GM19193 (cell line): ENCODE results near the gene ALG14.

Experiments used
- POLR2A ChIP-seq: IDR thresholded peaks from 4 replicates; pipeline ENCODE4 v1.6.1; 2011; ENCODE audit not compliant: insufficient read depth, insufficient read length; ENCODE audit errors: extremely low read depth

Gene ALG14

DNA sequence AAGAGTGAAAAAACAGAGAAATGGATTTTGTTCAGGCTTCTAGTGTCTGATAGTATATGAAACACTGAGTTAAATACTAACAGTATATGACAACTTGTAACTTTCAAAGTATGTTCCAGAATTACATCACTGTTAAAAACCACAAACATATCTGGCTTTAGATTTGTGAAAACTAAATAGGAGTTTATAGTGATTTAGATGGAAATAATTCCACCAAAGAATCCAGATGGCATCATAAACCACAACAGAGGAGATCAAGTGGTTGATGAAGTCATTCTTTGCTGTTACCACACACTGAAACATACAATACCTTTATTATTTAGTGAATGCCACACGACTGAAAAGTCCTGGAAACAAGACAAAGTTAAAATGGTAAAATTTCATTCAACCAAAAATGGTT is 37.2 kb downstream of the ALG14 start:
- no peak for TF ChIP-seq POLR2A

DNA sequence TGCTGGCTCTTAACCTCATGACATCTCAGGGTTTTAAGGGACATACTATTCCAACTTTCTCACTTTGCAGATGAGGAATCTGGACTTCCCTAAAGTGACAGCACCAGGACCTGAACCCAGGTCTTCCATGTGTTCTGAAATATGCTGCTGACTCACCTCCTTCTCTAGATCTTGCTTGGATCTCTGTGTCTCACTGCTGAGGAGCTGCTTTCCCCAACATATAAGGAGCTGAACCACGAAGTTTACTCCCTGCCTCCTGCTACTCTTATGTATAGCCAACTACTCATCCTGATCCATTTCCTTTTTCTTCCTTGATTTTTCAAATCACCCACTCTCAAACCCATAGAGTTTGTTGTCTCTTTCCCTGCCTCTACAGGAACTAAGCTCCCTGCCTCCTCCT is 38.2 kb downstream of the ALG14 start:
- no peak for TF ChIP-seq POLR2A

DNA sequence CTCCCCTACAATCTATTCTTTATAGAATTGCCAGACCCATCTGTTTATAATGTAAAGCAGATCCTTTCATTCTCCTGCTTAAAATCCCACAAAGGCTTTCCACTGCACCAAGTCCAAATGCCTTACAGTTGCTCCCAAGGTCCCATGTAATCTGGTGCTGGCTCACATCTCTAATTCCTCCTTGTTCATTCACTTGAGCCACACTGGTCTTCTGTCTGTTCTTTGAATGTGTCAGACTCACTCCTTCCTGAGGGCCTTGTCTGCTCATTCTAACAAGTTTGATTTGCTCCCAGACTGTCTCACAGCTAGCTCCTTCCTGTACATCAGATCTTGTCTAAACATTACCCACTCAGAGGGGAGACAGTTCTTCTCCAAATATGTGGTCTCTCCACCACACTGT is 38.9 kb downstream of the ALG14 start:
- TF ChIP-seq POLR2A = no peak

GRCh38 chr1:95029532-95029931 is 43.2 kb downstream of the ALG14 start:
- TF ChIP-seq POLR2A = no peak

GRCh38 chr1:95028954-95029353 is 43.8 kb downstream of the ALG14 start:
- TF ChIP-seq POLR2A = no peak

- TF ChIP-seq POLR2A = no peak
Observed at GRCh38 chr1:95027046-95027445, 45.7 kb downstream of the ALG14 start.

DNA sequence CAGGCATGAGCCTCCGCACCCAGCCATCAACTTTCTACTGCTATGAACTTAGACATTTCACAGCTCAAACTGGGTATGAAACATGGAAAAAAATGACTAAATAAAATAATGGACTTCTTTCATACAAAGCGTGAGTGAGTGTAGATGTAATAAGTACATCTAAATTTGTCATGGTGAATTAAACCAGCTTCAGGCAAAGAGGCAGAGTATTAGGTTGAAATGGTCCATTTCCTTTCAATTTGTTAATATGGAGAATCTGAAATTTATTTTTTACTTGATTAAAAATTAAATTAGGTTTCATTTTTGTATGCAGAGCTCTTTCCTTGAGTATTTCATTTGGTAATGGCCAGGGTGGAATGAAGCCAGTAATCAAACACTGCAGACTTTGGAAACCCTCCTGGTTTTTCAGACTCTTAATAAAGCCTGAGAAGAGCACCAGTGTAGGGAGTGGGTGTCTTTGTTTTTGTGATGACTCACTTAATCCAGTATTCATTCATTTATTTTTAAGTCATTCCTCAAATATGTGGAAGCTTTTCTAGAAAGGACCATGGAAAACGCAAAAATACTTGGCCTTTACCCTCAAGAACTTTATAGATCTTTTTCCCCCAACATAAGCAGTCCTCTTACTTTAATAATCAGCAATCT is 49.2 kb downstream of the ALG14 start:
- no peak for TF ChIP-seq POLR2A

- TF ChIP-seq POLR2A = no peak
Observed at GRCh38 chr1:95022644-95022926, 50.2 kb downstream of the ALG14 start.

GRCh38 chr1:95021805-95022643 is 50.7 kb downstream of the ALG14 start:
- no peak for TF ChIP-seq POLR2A

DNA sequence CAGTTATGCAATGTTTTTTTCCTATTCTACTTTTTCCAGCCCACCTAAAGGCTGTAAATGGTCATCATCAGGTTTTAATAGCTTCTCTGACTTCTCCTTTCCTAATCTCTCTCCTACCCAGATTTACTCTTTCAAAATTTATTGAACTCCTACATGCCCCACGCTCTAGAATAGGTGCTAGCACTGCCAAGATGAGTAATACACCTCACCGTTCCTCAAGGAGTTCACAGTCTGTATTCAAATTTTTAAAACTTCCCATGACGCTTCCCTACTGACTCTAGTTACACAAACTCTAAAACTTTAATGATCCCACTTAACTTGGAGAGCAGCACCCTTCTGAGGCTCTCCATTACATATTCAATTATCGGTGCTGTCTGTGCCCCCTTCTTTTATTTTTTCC is 51.6 kb downstream of the ALG14 start:
- TF ChIP-seq POLR2A = no peak

- no peak for TF ChIP-seq POLR2A
Observed at GRCh38 chr1:95018602-95019369, 54.0 kb downstream of the ALG14 start.

DNA sequence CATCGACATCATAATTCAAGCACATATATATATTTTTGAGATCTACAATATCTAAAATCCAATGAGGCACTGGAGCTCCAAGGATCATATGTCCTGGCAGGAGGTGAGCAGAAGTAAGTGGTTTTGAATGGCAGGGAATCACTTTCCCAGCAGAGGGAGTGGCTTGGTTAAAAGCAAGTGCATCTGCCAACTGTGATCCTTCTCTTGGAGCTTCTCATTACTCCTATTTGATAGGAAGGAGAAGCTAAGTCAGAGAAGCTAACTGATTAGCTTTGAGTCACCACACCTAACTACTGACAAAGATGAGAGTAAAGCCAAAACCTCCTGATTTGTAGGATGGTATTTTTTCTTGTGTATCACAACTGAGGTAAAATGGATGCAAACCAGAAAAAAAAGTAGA is 55.0 kb downstream of the ALG14 start:
- TF ChIP-seq POLR2A = no peak

GRCh38 chr1:95015076-95015475 is 57.7 kb downstream of the ALG14 start:
- TF ChIP-seq POLR2A = no peak

DNA sequence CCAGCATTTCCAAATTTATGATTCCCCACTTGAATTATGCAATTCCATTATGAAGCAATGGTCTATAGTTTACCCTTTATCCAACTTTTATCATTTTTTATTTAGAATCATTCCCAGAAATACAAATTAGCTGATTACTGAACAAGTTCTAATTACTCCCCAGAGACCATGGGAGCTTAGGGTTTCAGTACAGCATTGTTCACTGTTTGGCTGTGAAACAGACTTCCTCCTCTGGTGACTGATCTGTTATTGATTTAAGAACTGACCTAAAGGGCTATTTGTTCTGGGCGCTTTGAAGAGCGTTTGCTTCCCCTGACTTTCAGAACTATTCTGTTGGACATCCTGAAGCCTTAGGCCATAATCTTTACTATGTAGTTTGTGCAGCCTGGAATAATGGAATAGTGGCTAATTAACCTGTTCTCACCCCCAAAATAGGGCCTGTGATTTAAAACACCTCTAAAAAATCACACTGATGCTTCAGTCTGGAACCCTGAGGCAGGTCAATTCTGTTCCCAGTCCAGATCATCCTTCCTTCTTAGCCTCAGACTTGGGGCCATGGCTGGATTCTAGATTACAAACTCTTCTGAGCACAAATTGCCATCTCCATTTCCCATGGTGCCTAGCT is 58.7 kb downstream of the ALG14 start:
- no peak for TF ChIP-seq POLR2A

DNA sequence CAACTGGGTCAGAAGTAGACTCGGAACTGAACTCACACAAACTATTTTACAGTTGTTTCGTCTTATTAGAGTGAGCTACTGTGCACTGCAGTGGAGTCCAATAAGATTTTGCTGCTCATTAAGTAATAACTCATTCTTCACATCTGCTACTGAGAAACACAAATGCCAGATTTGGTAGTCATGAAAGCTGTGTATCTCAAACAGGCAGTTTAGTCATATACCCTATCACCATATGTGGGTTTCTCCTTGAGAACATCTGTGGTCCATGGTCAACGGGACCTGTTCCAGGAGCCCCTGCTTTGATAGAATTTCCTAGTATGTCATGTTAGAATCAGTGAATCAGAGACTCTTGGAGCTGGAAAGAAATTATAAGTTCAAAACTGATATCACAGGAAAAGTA is 60.4 kb downstream of the ALG14 start:
- no peak for TF ChIP-seq POLR2A
